ENCODE results near the gene DMTF1.
"Not testable (repeated sequence)": the region's sequence is repeated elsewhere in the genome, so short reads cannot be mapped to it uniquely, and the experiment has no call there.

DMTF1 gene

GRCh38 chr7:87234949-87235348 lies 82.7 kb downstream of the DMTF1 start:
- DNase-seq = no peak

- DNase-seq = not testable (repeated sequence)
Observed at GRCh38 chr7:87238464-87239051, 86.3 kb downstream of the DMTF1 start.

- DNase-seq = not testable (repeated sequence)
Observed at GRCh38 chr7:87245671-87246070, 93.4 kb downstream of the DMTF1 start.

Measured in T1000 (cell line).